Cardiac muscle cell (in vitro differentiated cells and primary cell): ENCODE results near the gene SLC26A3. TPM values are rescaled to one million over a fixed set of nuclear protein-coding genes. Genes with fewer than 3 reads are reported as not detected.

Experiments
- DNase-seq, 2 donors: peaks; one replicate each; pipeline versions ENCODE4 v3.0.0 to v3.0.0-alpha.2; 2010 to 2017; ENCODE audit warnings: low read depth in 1 of 2, low spot score in 1 of 2
- H3K27ac ChIP-seq: fragments of 200-600 bp; sonication (generic); 2 replicates; pipeline ENCODE4 v1.5.1; 2016
- H3K27me3 ChIP-seq: fragments of 200-600 bp; sonication (generic); 2 replicates; pipeline ENCODE4 v1.6.0; 2016; ENCODE audit warnings: control low read depth
- H3K36me3 ChIP-seq: fragments of 200-600 bp; sonication (generic); 2 replicates; pipeline ENCODE4 v1.5.1; 2016; ENCODE audit warnings: control low read depth
- H3K4me1 ChIP-seq: fragments of 200-600 bp; sonication (generic); 2 replicates; pipeline ENCODE4 v1.8.1; 2017; ENCODE audit warnings: low read depth, mild to moderate bottlenecking, mixed run types
- H3K4me3 ChIP-seq: fragments of 200-600 bp; sonication (generic); 2 replicates; pipeline ENCODE4 v1.5.1; 2016; ENCODE audit warnings: mild to moderate bottlenecking
- H3K9me3 ChIP-seq: fragments of 200-600 bp; sonication (generic); 2 replicates; pipeline ENCODE4 v1.5.1; 2017; ENCODE audit warnings: low read depth, mild to moderate bottlenecking, control low read depth
- CTCF ChIP-seq: IDR thresholded peaks from 2 replicates; pipeline ENCODE4 v1.5.1; 2012; ENCODE audit warnings: low read depth, mild to moderate bottlenecking, low read length
- polyA plus RNA-seq: library from polyadenylated mRNA; unstranded; fragments of >200 nt; fragmentation: Nextera tagmentation; extraction: Ambion mirVana; gene quantifications from 2 replicates; pipeline ENCODE4 v1.2.1, GENCODE V29; 2016
- total RNA-seq: library from RNA; depleted of rRNA; stranded (reverse); fragments of >200 nt; gene quantifications from 2 replicates; pipeline ENCODE4 v1.2.3, GENCODE V29; 2016

SLC26A3 gene
- total and polyA plus RNA-seq, 2 experiments from 2014 or later: 0.05 TPM; not detected in 1

- Histone ChIP-seq H3K4me1 (no peaks in the 10 kb centered on the region), H3K27me3 (no peaks in the 10 kb centered on the region), H3K4me3 (no peak overlapping the region), H3K9me3 (no peaks in the 10 kb centered on the region), H3K36me3 (no peaks in the 10 kb centered on the region), H3K27ac (no peak overlapping the region)
- TF ChIP-seq CTCF: no peak
- DNase-seq: peak in 1 of 2 donors; percentile 2
Observed at GRCh38 chr7:107785926-107786325, 17.1 kb downstream of the SLC26A3 start.

- Histone ChIP-seq H3K4me3 (no peak overlapping the region), H3K27me3 (no peaks in the 10 kb centered on the region), H3K4me1 (no peaks in the 10 kb centered on the region), H3K36me3 (no peaks in the 10 kb centered on the region), H3K9me3 (no peaks in the 10 kb centered on the region), H3K27ac (no peak overlapping the region)
- no peak for DNase-seq
- TF ChIP-seq CTCF: no peak
Observed at GRCh38 chr7:107785170-107785569, 17.9 kb downstream of the SLC26A3 start.

GRCh38 chr7:107783648-107784047 is 19.4 kb downstream of the SLC26A3 start:
- Histone ChIP-seq H3K4me3 (no peak overlapping the region), H3K27ac (no peak overlapping the region)

GRCh38 chr7:107782374-107782773 is 20.6 kb downstream of the SLC26A3 start:
- H3K4me1 ChIP-seq: no peaks in the 10 kb centered on the region
- H3K4me3 ChIP-seq: no peak overlapping the region
- no peaks in the 10 kb centered on the region for H3K9me3 ChIP-seq
- no peaks in the 10 kb centered on the region for H3K36me3 ChIP-seq
- no peak overlapping the region for H3K27ac ChIP-seq
- H3K27me3 ChIP-seq: no peaks in the 10 kb centered on the region
- no peak for TF ChIP-seq CTCF
- DNase-seq: no peak

More at GRCh38 chr7:107783648-107784047, 19.4 kb downstream of the SLC26A3 start:
- no peaks in the 10 kb centered on the region for H3K9me3 ChIP-seq
- H3K4me1 ChIP-seq: no peaks in the 10 kb centered on the region
- no peaks in the 10 kb centered on the region for H3K27me3 ChIP-seq
- TF ChIP-seq CTCF: no peak
- no peaks in the 10 kb centered on the region for H3K36me3 ChIP-seq
- DNase-seq: no peak

GRCh38 chr7:107779647-107780099 is 23.4 kb downstream of the SLC26A3 start:
- H3K9me3 ChIP-seq: no peaks in the 10 kb centered on the region
- H3K4me3 ChIP-seq: no peak overlapping the region
- no peaks in the 10 kb centered on the region for H3K27me3 ChIP-seq
- no peaks in the 10 kb centered on the region for H3K4me1 ChIP-seq
- no peak overlapping the region for H3K27ac ChIP-seq
- DNase-seq: peak in 1 of 2 donors; percentile 11
- H3K36me3 ChIP-seq: no peaks in the 10 kb centered on the region
- TF ChIP-seq CTCF: no peak

- H3K4me1 ChIP-seq: no peaks in the 10 kb centered on the region
- TF ChIP-seq CTCF: no peak
- H3K4me3 ChIP-seq: no peak overlapping the region
- DNase-seq: no peak
- no peaks in the 10 kb centered on the region for H3K9me3 ChIP-seq
- no peaks in the 10 kb centered on the region for H3K36me3 ChIP-seq
- H3K27me3 ChIP-seq: no peaks in the 10 kb centered on the region
- no peak overlapping the region for H3K27ac ChIP-seq
Observed at GRCh38 chr7:107778283-107778682, 24.7 kb downstream of the SLC26A3 start.
